Ovary (tissue), 9 donors: ENCODE results near the gene KRT33A. TPM values are rescaled to one million over a fixed set of nuclear protein-coding genes. Genes with fewer than 3 reads are reported as not detected.

Experiments
- DNase-seq, 5 donors: peaks; one replicate each; pipeline ENCODE4 v3.0.0-alpha.2; 2019 to 2020
- H3K27ac ChIP-seq, 2 donors: fragments of 200-600 bp; one replicate each; pipeline versions ENCODE4 v1.5.1 to v1.8.0; 2019 to 2022
- H3K27me3 ChIP-seq: fragments of 200-600 bp; one replicate; pipeline ENCODE4 v1.8.0; 2022
- H3K36me3 ChIP-seq: fragments of 200-600 bp; sonication (generic); one replicate; pipeline ENCODE4 v1.5.1; 2019
- H3K4me1 ChIP-seq: one replicate; pipeline ENCODE4 v1.8.1; 2013; ENCODE audit warnings: mild to moderate bottlenecking, moderate library complexity; ENCODE audit not compliant: insufficient read depth
- H3K4me3 ChIP-seq: fragments of 200-600 bp; sonication (generic); one replicate; pipeline ENCODE4 v1.5.1; 2017
- H3K9me3 ChIP-seq, 2 donors: fragments of 200-600 bp in 1 of 2; sonication (generic) in 1 of 2; one replicate each; pipeline versions ENCODE4 v1.5.1 to v1.8.1; 2013 to 2019; ENCODE audit warnings: mild to moderate bottlenecking in 1 of 2, moderate library complexity in 1 of 2
- CTCF ChIP-seq, 3 donors: fragments of 450-650 bp in 2 of 3; fragments of 200-600 bp in 1 of 3; IDR thresholded peaks; one replicate each; pipeline versions ENCODE4 v1.5.1 to v1.8.0; 2016 to 2022; ENCODE audit warnings: antibody characterized with exemption in 3 of 3, mild to moderate bottlenecking in 1 of 3
- EP300 ChIP-seq: sonication (generic); formaldehyde crosslinking; IDR thresholded peaks from one replicate; pipeline ENCODE4 v1.6.1; 2017; ENCODE audit warnings: antibody characterized with exemption
- POLR2A ChIP-seq: fragments of 450-650 bp; IDR thresholded peaks from one replicate; pipeline ENCODE4 v1.6.1; 2017; ENCODE audit warnings: antibody characterized with exemption, mild to moderate bottlenecking, moderate library complexity
- WGBS, 3 donors: extraction: QIAGEN DNeasy Blood & Tissue Kit in 1 of 3; methylation state at CpG; one replicate each; pipeline versions ENCODE4 v1.1.5 to v1.1.7; 2013 to 2017; 5-methylcytosine and 5-hydroxymethylcytosine counted together
- intact Hi-C, 4 donors: fragments of 100-400 bp; cut with DNase I; formaldehyde crosslinking; loops; one replicate each; pipeline versions ENCODE4 v1.11.0 to v1.15.1; 2022 to 2023
- polyA plus RNA-seq, 2 donors: library from polyadenylated mRNA; stranded (reverse); fragments of 200-250 nt in 1 of 2; fragments of 350-450 nt in 1 of 2; fragmentation: Illumina TruSeq in 1 of 2; extraction: RNeasy Lipid Tissue Mini Kit (QIAGEN cat#74804) in 1 of 2; gene quantifications; one replicate each; pipeline ENCODE4 v1.2.3, GENCODE V29; 2013 to 2014
- total RNA-seq, 7 donors: library from RNA; depleted of rRNA in 2 of 7; stranded (reverse); fragments of >200 nt in 2 of 7; fragmentation: NEBNext Ultra II Directional in 3 of 7; extraction: Animal tissue kit (Norgen Biotek cat#: 25700) in 3 of 7; gene quantifications; one replicate each; pipeline versions ENCODE4 v1.1.0 to v1.2.4, GENCODE V29; 2016 to 2023
- donor health status: DM: no; HTN: no; CAD: no; lungs with moderate emphysema.
- donor health status: DM: no; HTN: no; CAD: no.
- donor health status: Bipolar disorder and iron deficiency.
- donor health status: DM: yes; HTN: yes; CAD: no.
- donor health status: DM: no; HTN: no; CAD: no.
- donor health status: DM: yes; HTN: yes; CAD: no.

Gene KRT33A
- total and polyA plus RNA-seq, 9 donors, result not detected

GRCh38 chr17:41391535-41391934, 40.9 kb upstream of the KRT33A start:
- intact Hi-C loops, result loop anchor here in 1 of 4 donors (10.0 kb wide), 1 partner anchor 487 kb away; no protein-coding TSS in a partner anchor

GRCh38 chr17:41390411-41390938, 39.8 kb upstream of the KRT33A start:
- no peak overlapping the region for H3K4me3 ChIP-seq
- no peaks in the 10 kb centered on the region for H3K36me3 ChIP-seq
- intact Hi-C loops, result loop anchor here in 1 of 4 donors (10.0 kb wide), 1 partner anchor 486 kb away; no protein-coding TSS in a partner anchor
- no peak for TF ChIP-seq EP300
- 45 to 61% (median 52%) methylated on average over 7 of the region's 7 CpGs for WGBS, 3 donors
- no peaks in the 10 kb centered on the region for H3K9me3 ChIP-seq
- no peak overlapping the region for H3K27ac ChIP-seq
- peaks cover 14% of the 10 kb centered on the region for H3K4me1 ChIP-seq
- no peaks in the 10 kb centered on the region for H3K27me3 ChIP-seq
- DNase-seq, result no peak

More at GRCh38 chr17:41391535-41391934, 40.9 kb upstream of the KRT33A start:
- WGBS, 3 donors, result 63 to 78% (median 72%) methylated on average over 2 of the region's 2 CpGs
- Histone ChIP-seq H3K4me1 (peaks cover 14% of the 10 kb centered on the region), H3K27ac (no peak overlapping the region), H3K36me3 (no peaks in the 10 kb centered on the region), H3K27me3 (no peaks in the 10 kb centered on the region), H3K4me3 (no peak overlapping the region), H3K9me3 (no peaks in the 10 kb centered on the region)
- no peak for TF ChIP-seq POLR2A
- no peak for TF ChIP-seq EP300
- TF ChIP-seq CTCF (IDR thresholded peaks at IDR 0.05), result no peak
- DNase-seq, result no peak

- H3K4me3 ChIP-seq, result no peak overlapping the region
- H3K9me3 ChIP-seq, result no peaks in the 10 kb centered on the region
- H3K4me1 ChIP-seq, result peaks cover 1% of the 10 kb centered on the region
- DNase-seq, result no peak
- intact Hi-C loops, result no loop called here
- TF ChIP-seq CTCF (IDR thresholded peaks at IDR 0.05) (no peak), EP300 (no peak), POLR2A (no peak)
- no peaks in the 10 kb centered on the region for H3K27me3 ChIP-seq
- H3K27ac ChIP-seq, result no peak overlapping the region
- 79 to 82% (median 82%) methylated on average over 4 of the region's 4 CpGs for WGBS, 3 donors
- H3K36me3 ChIP-seq, result no peaks in the 10 kb centered on the region
Measured at GRCh38 chr17:41387670-41388069, 37.0 kb upstream of the KRT33A start.

- no peaks in the 10 kb centered on the region for H3K4me1 ChIP-seq
- WGBS, 3 donors, result 93 to 97% (median 95%) methylated on average over 1 of the region's 1 CpG
- no peak overlapping the region for H3K4me3 ChIP-seq
- H3K36me3 ChIP-seq, result no peaks in the 10 kb centered on the region
- no peaks in the 10 kb centered on the region for H3K9me3 ChIP-seq
- no peaks in the 10 kb centered on the region for H3K27me3 ChIP-seq
- no peak for TF ChIP-seq POLR2A
- no peak overlapping the region for H3K27ac ChIP-seq
- DNase-seq, result no peak
- intact Hi-C loops, result no loop called here
Measured at GRCh38 chr17:41386227-41386626, 35.6 kb upstream of the KRT33A start.

GRCh38 chr17:41383690-41384089, 33.1 kb upstream of the KRT33A start:
- Histone ChIP-seq H3K9me3 (no peaks in the 10 kb centered on the region), H3K4me1 (no peaks in the 10 kb centered on the region), H3K36me3 (no peaks in the 10 kb centered on the region), H3K27ac (no peak overlapping the region), H3K4me3 (no peak overlapping the region), H3K27me3 (no peaks in the 10 kb centered on the region)
- intact Hi-C loops, result no loop called here
- WGBS, 3 donors, result 93 to 98% (median 97%) methylated on average over 1 of the region's 1 CpG
- TF ChIP-seq CTCF (IDR thresholded peaks at IDR 0.05) (no peak), POLR2A (no peak), EP300 (no peak)
- DNase-seq, result no peak
